Sigmoid colon (tissue), 4 donors: ENCODE data around the gene SCRN1.

Experiments used
- CTCF ChIP-seq, 4 experiments: fragments of 450-650 bp in 3 of 4; fragments of 200-600 bp in 1 of 4; IDR thresholded peaks; one replicate each; pipeline ENCODE4 v1.5.1; 2016 to 2019; ENCODE audit warnings: antibody characterized with exemption in 4 of 4, mild to moderate bottlenecking in 3 of 4, moderate library complexity in 2 of 4
- EP300 ChIP-seq, 4 donors: sonication (generic); formaldehyde crosslinking; IDR thresholded peaks; one replicate each; pipeline ENCODE4 v1.6.1; 2017; ENCODE audit warnings: antibody characterized with exemption in 4 of 4
- POLR2A ChIP-seq, 2 donors: fragments of 450-650 bp; IDR thresholded peaks; one replicate each; pipeline ENCODE4 v1.6.1; 2016; ENCODE audit warnings: antibody characterized with exemption in 2 of 2, mild to moderate bottlenecking in 2 of 2, moderate library complexity in 2 of 2
- POLR2AphosphoS5 ChIP-seq, 4 donors: sonication (generic); formaldehyde crosslinking; IDR thresholded peaks; one replicate each; pipeline ENCODE4 v1.6.1; 2017; ENCODE audit warnings: antibody characterized with exemption in 4 of 4

GRCh38 chr7:29879609-29880008 lies 110.0 kb downstream of the SCRN1 start:
- TF ChIP-seq CTCF (IDR thresholded peaks at IDR 0.05) (no peak), POLR2A (IDR thresholded peaks at IDR 0.05) (no peak), EP300 (IDR thresholded peaks at IDR 0.05) (no peak), POLR2AphosphoS5 (IDR thresholded peaks at IDR 0.05) (no peak)
